GM12878 (cell line): ENCODE results near the gene ZDHHC22. TPM values are rescaled to one million over a fixed set of nuclear protein-coding genes. Genes with fewer than 3 reads are reported as not detected.

ENCODE experiments used
- ATAC-seq: fragments of 200-7000 bp; cut with Tn5 transposase; 3 replicates; pipeline ENCODE4 v1.9.1; 2020; ENCODE audit warnings: mild to moderate bottlenecking, moderate library complexity
- BruUV-seq: library from RNA; stranded (reverse); fragments of 400-500 nt; replicated peaks from 2 replicates; lab custom pipeline; 2021; lab: Mats Ljungman, UMichigan
- CTCF ChIA-PET: fragments of 300-600 bp; sonication (Branson Sonifier 250); formaldehyde crosslinking; extraction: SDS; loops from one replicate; lab custom pipeline; 2021; ENCODE audit warnings: inconsistent platforms; lab: Yijun Ruan, JAX
- POLR2A ChIA-PET: fragments of 350-600 bp; formaldehyde crosslinking; extraction: SDS; loops from one replicate; lab custom pipeline; 2021; ENCODE audit warnings: inconsistent platforms; lab: Charles Lee
- RAD21 ChIA-PET: fragments of 300-600 bp; sonication (Branson Sonifier 250); formaldehyde crosslinking; loops from one replicate; lab custom pipeline; 2023; ENCODE audit warnings: antibody characterized with exemption; ENCODE audit not compliant: unreplicated experiment; lab: Charles Lee
- SMC1A ChIA-PET: fragments of 300-600 bp; sonication (Branson Sonifier 250); formaldehyde crosslinking; loops from one replicate; lab custom pipeline; 2023; ENCODE audit not compliant: unreplicated experiment, uncharacterized antibody; lab: Charles Lee
- DNase-seq: peaks from one replicate; pipeline ENCODE4 v3.0.0-alpha.2; 2011; ENCODE audit warnings: low read depth, low spot score
- FAIRE-seq: peaks from 3 replicates; lab custom pipeline; 2011; peaks lifted over from hg19 to GRCh38; lab: Jason Lieb, UNC
- H2AFZ ChIP-seq: 2 replicates; pipeline ENCODE4 v1.6.0; 2011; ENCODE audit warnings: low read depth, low read length, control low read depth; ENCODE audit not compliant: control insufficient read depth
- H3K27ac ChIP-seq: 2 replicates; pipeline ENCODE4 v1.5.1; 2011; ENCODE audit warnings: control low read depth; ENCODE audit not compliant: control insufficient read depth, insufficient read depth
- H3K27me3 ChIP-seq, 2 experiments: replicated peaks in 1 of 2; 2 replicates each; pipeline versions ENCODE4 v1.6.0 to v1.6.1; 2011; ENCODE audit warnings: low read length in 1 of 2; ENCODE audit not compliant: control insufficient read depth in 2 of 2, insufficient read depth in 2 of 2
- H3K36me3 ChIP-seq, 2 experiments: 2 replicates each; pipeline ENCODE4 v1.5.1; 2011; ENCODE audit warnings: low read length in 1 of 2; ENCODE audit not compliant: control insufficient read depth in 2 of 2, insufficient read depth in 2 of 2
- H3K4me1 ChIP-seq: 2 replicates; pipeline ENCODE4 v1.6.1; 2011; ENCODE audit warnings: mild to moderate bottlenecking, low read length, moderate library complexity, mixed read lengths; ENCODE audit not compliant: control insufficient read depth, insufficient read depth
- H3K4me2 ChIP-seq: 2 replicates; pipeline ENCODE4 v1.6.0; 2011; ENCODE audit warnings: control low read depth; ENCODE audit not compliant: control insufficient read depth, insufficient read depth
- H3K4me3 ChIP-seq: fragments of 200-600 bp; sonication (generic); 2 replicates; pipeline ENCODE4 v1.5.1; 2016
- H3K79me2 ChIP-seq: 2 replicates; pipeline ENCODE4 v1.6.0; 2011; ENCODE audit warnings: low read length; ENCODE audit not compliant: control insufficient read depth, insufficient read depth
- H3K9ac ChIP-seq: 2 replicates; pipeline ENCODE4 v1.8.0; 2011; ENCODE audit warnings: low read length, control low read depth, mixed read lengths; ENCODE audit not compliant: control insufficient read depth, insufficient read depth
- H3K9me3 ChIP-seq: replicated peaks from 3 replicates; pipeline ENCODE4 v1.5.1; 2011; ENCODE audit warnings: mild to moderate bottlenecking, low read length; ENCODE audit not compliant: control insufficient read depth, insufficient read depth
- H4K20me1 ChIP-seq: 2 replicates; pipeline ENCODE4 v1.6.0; 2011; ENCODE audit not compliant: control insufficient read depth, insufficient read depth
- CHD1 ChIP-seq: IDR thresholded peaks from 2 replicates; pipeline ENCODE4 v1.6.1; 2012; ENCODE audit warnings: low read depth, low read length, improper control_type of control experiment
- CREM ChIP-seq: IDR thresholded peaks from 2 replicates; pipeline ENCODE4 v1.6.1; 2014; ENCODE audit warnings: antibody characterized with exemption, low read depth
- EED ChIP-seq: sonication (generic); IDR thresholded peaks from 2 replicates; pipeline ENCODE4 v1.6.1; 2016; ENCODE audit warnings: antibody characterized with exemption, low read depth
- KLF5 ChIP-seq: fragments of 450-650 bp; IDR thresholded peaks from 2 replicates; pipeline ENCODE4 v1.6.1; 2014; ENCODE audit warnings: mild to moderate bottlenecking; ENCODE audit not compliant: partially characterized antibody
- MXI1 ChIP-seq: fragments of 150-350 bp; IDR thresholded peaks from 2 replicates; pipeline ENCODE4 v1.6.1; 2011; ENCODE audit warnings: low read depth, mild to moderate bottlenecking, inconsistent platforms, low read length, improper control_type of control experiment
- RUNX3 ChIP-seq: IDR thresholded peaks from 2 replicates; pipeline ENCODE4 v1.6.1; 2012; ENCODE audit warnings: low read length, inconsistent platforms
- TAF1 ChIP-seq: IDR thresholded peaks from 2 replicates; pipeline ENCODE4 v1.6.1; 2011; ENCODE audit warnings: mild to moderate bottlenecking, low read depth, low read length, borderline replicate concordance
- ZZZ3 ChIP-seq: IDR thresholded peaks from 2 replicates; pipeline ENCODE4 v1.6.1; 2011; ENCODE audit warnings: low read depth; ENCODE audit not compliant: control insufficient read depth, insufficient read length
- WGBS: methylation state at CpG from one replicate; pipeline ENCODE4 v1.1.6; 2016; ENCODE audit warnings: low lambda C conversion rate; ENCODE audit not compliant: insufficient replicate concordance, insufficient coverage; ENCODE audit errors: missing lambda C conversion rate; 5-methylcytosine and 5-hydroxymethylcytosine counted together
- in situ Hi-C: fragments of 300-500 bp; cut with MboI; formaldehyde crosslinking; loops from 9 replicates; pipeline ENCODE4 v1.14.3; 2018; ENCODE audit warnings: mixed read lengths
- intact Hi-C: fragments of 100-400 bp; cut with micrococcal nuclease; formaldehyde crosslinking; loops from one replicate; pipeline ENCODE4 v1.14.2; 2022; ENCODE audit not compliant: unreplicated experiment
- polyA plus RNA-seq, 11 experiments: library from polyadenylated mRNA; depleted of rRNA in 4 of 11; unstranded in 6 of 11; stranded (reverse) in 5 of 11; fragments of >200 nt; fragmentation: Nextera tagmentation in 4 of 11; fragmentation: Illumina TruSeq in 1 of 11; extraction: Ambion mirVana in 4 of 11; extraction: Trizol in 1 of 11; gene quantifications; 1 replicate in 1 of 11; 2 replicates in 10 of 11; pipeline versions ENCODE4 v1.2.1 to v1.2.3, GENCODE V29; 2011 to 2016; ENCODE audit warnings: inconsistent platforms in 2 of 11, missing spikeins in 2 of 11, low read depth in 1 of 11
- total RNA-seq, 4 experiments: library from RNA; depleted of rRNA in 3 of 4; stranded (reverse); fragments of >200 nt in 3 of 4; fragmentation: Illumina TruSeq in 1 of 4; extraction: Trizol in 1 of 4; gene quantifications; 2 replicates each; pipeline versions ENCODE4 v1.2.1 to v1.2.3, GENCODE V29; 2013 to 2021
- TF ChIP-seq, protein P1 (sequence below): fragments of 450-650 bp; IDR thresholded peaks from 2 replicates; pipeline ENCODE4 v1.6.1; 2016; ENCODE audit warnings: mild to moderate bottlenecking
- TF ChIP-seq, protein P2 (sequence below), 3 experiments: IDR thresholded peaks in 2 of 3; conservative IDR thresholded peaks in 1 of 3; 2 replicates each; pipeline ENCODE4 v1.5.1; 2011; ENCODE audit warnings: low read depth in 3 of 3, low read length in 3 of 3, mild to moderate bottlenecking in 3 of 3, control low read depth in 2 of 3, moderate library complexity in 2 of 3, inconsistent platforms in 1 of 3, mixed read lengths in 1 of 3; ENCODE audit not compliant: control insufficient read depth in 2 of 3, insufficient read depth in 1 of 3; ENCODE audit errors: extremely low read depth in 1 of 3
- TF ChIP-seq, protein P3 (sequence below): fragments of 450-650 bp; formaldehyde crosslinking; IDR thresholded peaks from 2 replicates; pipeline ENCODE4 v1.4.0; 2020; ENCODE audit warnings: mild to moderate bottlenecking, moderate library complexity
- TF ChIP-seq, protein P4 (sequence below): fragments of 450-650 bp; IDR thresholded peaks from 2 replicates; pipeline ENCODE4 v1.6.1; 2018; ENCODE audit warnings: mild to moderate bottlenecking, low read depth, moderate library complexity; ENCODE audit not compliant: partially characterized antibody

ZDHHC22 gene
- total and polyA plus RNA-seq, 10 of the 15 experiments (the other 5 are each of a cell fraction or from before 2014, with no cell fraction given) = 0.06 TPM; not detected in 9

DNA sequence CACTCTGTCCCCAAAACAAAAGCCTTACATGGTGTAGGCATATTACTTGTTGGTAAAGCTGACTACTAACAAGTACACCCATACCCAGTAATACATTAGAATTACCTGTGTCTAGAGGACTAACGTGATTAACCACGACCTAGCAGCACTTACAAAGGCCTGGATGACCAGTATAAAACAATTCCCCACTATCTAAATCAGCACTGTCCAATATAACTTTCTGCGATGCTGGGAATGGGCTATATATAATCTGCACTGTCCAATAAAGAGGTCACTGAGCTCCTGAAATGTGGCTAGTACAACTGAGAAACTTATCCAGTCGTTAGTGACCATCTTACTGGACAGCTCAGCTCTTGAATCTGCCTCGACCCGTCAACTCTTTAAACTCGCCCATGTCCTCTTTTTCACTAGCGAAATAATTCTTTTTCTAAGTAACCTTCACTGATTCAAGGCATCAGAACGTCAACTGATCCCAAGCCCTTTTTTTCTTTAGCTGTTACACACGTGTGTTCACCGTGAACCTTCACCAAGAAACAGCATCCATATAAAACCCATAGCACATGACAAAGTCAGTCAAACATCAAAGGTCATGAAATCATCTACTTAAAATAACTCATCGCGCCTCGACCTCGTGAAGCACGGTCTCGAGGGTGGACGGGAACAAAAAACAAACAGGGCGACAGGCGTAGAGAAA is 44.4 kb downstream of the ZDHHC22 start:
- TSS peak; percentile 94 for BruUV-seq
- Histone ChIP-seq H3K9ac (peak overlapping the region; percentile 90), H2AFZ (peak overlapping the region; percentile 87), H3K27me3 (no peaks in the 10 kb centered on the region), H3K9me3 (no peaks in the 10 kb centered on the region; the same call in 2 of the 3 replicates), H3K79me2 (peaks cover 10% of the 10 kb centered on the region), H3K4me1 (peaks cover 17% of the 10 kb centered on the region), H3K4me3 (peak overlapping the region; percentile 71), H3K36me3 (no peaks in the 10 kb centered on the region), H3K4me2 (peak overlapping the region; percentile 87), H4K20me1 (no peaks in the 10 kb centered on the region), H3K27ac (peak overlapping the region; percentile 87)
- ChIA-PET SMC1A (interaction anchor here (0.8 to 21.4 kb wide), 11 partner anchors 8 to 223 kb away, joined by 3 to 428 read pairs (median 3); partner anchors contain the start of genes GSTZ1 and POMT2), CTCF (interaction anchor here (0.6 to 21.9 kb wide), 10 partner anchors 20 to 386 kb away, joined by 3 to 719 read pairs (median 12); no protein-coding TSS in a partner anchor), RAD21 (interaction anchor here (0.8 to 13.8 kb wide), 18 partner anchors 11 to 224 kb away, joined by 3 to 199 read pairs (median 4); partner anchors contain the start of genes GSTZ1 and POMT2), POLR2A (interaction anchor here (0.6 to 6.9 kb wide), 6 partner anchors 12 to 75 kb away, joined by 3 to 68 read pairs (median 4); no protein-coding TSS in a partner anchor)
- FAIRE-seq (no peak), DNase-seq (no peak), ATAC-seq (no peak)
- 2% methylated on average over 20 of the region's 20 CpGs for WGBS
- in situ Hi-C loops = no loop called here
- intact Hi-C loops = no loop called here
- TF ChIP-seq, protein P1, sequence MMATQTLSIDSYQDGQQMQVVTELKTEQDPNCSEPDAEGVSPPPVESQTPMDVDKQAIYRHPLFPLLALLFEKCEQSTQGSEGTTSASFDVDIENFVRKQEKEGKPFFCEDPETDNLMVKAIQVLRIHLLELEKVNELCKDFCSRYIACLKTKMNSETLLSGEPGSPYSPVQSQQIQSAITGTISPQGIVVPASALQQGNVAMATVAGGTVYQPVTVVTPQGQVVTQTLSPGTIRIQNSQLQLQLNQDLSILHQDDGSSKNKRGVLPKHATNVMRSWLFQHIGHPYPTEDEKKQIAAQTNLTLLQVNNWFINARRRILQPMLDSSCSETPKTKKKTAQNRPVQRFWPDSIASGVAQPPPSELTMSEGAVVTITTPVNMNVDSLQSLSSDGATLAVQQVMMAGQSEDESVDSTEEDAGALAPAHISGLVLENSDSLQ = peak; percentile 45; the same call in 1 of the 2 replicates
- TF ChIP-seq MXI1 (peak; percentile 80; the same call in 1 of the 2 replicates), KLF5 (no peak), RUNX3 (0 out of 2 replicates have a peak, but pooled peaks have one; percentile 8), TAF1 (no peak), EED (no peak), CREM (no peak), CHD1 (no peak), ZZZ3 (no peak)
- TF ChIP-seq, protein P2, sequence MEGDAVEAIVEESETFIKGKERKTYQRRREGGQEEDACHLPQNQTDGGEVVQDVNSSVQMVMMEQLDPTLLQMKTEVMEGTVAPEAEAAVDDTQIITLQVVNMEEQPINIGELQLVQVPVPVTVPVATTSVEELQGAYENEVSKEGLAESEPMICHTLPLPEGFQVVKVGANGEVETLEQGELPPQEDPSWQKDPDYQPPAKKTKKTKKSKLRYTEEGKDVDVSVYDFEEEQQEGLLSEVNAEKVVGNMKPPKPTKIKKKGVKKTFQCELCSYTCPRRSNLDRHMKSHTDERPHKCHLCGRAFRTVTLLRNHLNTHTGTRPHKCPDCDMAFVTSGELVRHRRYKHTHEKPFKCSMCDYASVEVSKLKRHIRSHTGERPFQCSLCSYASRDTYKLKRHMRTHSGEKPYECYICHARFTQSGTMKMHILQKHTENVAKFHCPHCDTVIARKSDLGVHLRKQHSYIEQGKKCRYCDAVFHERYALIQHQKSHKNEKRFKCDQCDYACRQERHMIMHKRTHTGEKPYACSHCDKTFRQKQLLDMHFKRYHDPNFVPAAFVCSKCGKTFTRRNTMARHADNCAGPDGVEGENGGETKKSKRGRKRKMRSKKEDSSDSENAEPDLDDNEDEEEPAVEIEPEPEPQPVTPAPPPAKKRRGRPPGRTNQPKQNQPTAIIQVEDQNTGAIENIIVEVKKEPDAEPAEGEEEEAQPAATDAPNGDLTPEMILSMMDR (IDR thresholded peaks at IDR 0.05 in 2 of 3, conservative IDR thresholded peaks at IDR 0.05 in 1 of 3; ENCODE audit: control insufficient read depth in 2 of 3, extremely low read depth in 1 of 3, insufficient read depth in 1 of 3, low read depth in 3 of 3, low read length in 3 of 3) = no peak
- TF ChIP-seq, protein P3, sequence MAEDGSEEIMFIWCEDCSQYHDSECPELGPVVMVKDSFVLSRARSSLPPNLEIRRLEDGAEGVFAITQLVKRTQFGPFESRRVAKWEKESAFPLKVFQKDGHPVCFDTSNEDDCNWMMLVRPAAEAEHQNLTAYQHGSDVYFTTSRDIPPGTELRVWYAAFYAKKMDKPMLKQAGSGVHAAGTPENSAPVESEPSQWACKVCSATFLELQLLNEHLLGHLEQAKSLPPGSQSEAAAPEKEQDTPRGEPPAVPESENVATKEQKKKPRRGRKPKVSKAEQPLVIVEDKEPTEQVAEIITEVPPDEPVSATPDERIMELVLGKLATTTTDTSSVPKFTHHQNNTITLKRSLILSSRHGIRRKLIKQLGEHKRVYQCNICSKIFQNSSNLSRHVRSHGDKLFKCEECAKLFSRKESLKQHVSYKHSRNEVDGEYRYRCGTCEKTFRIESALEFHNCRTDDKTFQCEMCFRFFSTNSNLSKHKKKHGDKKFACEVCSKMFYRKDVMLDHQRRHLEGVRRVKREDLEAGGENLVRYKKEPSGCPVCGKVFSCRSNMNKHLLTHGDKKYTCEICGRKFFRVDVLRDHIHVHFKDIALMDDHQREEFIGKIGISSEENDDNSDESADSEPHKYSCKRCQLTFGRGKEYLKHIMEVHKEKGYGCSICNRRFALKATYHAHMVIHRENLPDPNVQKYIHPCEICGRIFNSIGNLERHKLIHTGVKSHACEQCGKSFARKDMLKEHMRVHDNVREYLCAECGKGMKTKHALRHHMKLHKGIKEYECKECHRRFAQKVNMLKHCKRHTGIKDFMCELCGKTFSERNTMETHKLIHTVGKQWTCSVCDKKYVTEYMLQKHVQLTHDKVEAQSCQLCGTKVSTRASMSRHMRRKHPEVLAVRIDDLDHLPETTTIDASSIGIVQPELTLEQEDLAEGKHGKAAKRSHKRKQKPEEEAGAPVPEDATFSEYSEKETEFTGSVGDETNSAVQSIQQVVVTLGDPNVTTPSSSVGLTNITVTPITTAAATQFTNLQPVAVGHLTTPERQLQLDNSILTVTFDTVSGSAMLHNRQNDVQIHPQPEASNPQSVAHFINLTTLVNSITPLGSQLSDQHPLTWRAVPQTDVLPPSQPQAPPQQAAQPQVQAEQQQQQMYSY (CRISPR knock-in tag) = 0 out of 2 replicates have a peak, but pooled peaks have one; percentile 34
- TF ChIP-seq, protein P4, sequence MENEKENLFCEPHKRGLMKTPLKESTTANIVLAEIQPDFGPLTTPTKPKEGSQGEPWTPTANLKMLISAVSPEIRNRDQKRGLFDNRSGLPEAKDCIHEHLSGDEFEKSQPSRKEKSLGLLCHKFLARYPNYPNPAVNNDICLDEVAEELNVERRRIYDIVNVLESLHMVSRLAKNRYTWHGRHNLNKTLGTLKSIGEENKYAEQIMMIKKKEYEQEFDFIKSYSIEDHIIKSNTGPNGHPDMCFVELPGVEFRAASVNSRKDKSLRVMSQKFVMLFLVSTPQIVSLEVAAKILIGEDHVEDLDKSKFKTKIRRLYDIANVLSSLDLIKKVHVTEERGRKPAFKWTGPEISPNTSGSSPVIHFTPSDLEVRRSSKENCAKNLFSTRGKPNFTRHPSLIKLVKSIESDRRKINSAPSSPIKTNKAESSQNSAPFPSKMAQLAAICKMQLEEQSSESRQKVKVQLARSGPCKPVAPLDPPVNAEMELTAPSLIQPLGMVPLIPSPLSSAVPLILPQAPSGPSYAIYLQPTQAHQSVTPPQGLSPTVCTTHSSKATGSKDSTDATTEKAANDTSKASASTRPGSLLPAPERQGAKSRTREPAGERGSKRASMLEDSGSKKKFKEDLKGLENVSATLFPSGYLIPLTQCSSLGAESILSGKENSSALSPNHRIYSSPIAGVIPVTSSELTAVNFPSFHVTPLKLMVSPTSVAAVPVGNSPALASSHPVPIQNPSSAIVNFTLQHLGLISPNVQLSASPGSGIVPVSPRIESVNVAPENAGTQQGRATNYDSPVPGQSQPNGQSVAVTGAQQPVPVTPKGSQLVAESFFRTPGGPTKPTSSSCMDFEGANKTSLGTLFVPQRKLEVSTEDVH = no peak
